Fibroblast of the aortic adventitia (primary cell): ENCODE data around the gene BSDC1. TPM values are rescaled to one million over a fixed set of nuclear protein-coding genes. Genes with fewer than 3 reads are reported as not detected.

ENCODE experiments used
- DNase-seq: peaks from one replicate; pipeline ENCODE4 v3.0.0-alpha.2; 2010; ENCODE audit warnings: low read depth
- H3K4me3 ChIP-seq: 2 replicates; pipeline ENCODE4 v1.5.1; 2011; ENCODE audit warnings: low read depth, mild to moderate bottlenecking, control low read depth, low read length, moderate library complexity
- total RNA-seq: library from RNA; depleted of rRNA; stranded (reverse); fragments of >200 nt; gene quantifications from 2 replicates; pipeline ENCODE4 v1.2.3, GENCODE V29; 2012; ENCODE audit warnings: low replicate concordance
- TF ChIP-seq, protein P1 (sequence below): IDR thresholded peaks from 2 replicates; pipeline ENCODE4 v1.5.1; 2011; ENCODE audit warnings: mild to moderate bottlenecking, low read length, control low read depth, inconsistent platforms; ENCODE audit not compliant: insufficient read depth

BSDC1 gene
- total RNA-seq, 1 donor, result 47.6 TPM

DNA sequence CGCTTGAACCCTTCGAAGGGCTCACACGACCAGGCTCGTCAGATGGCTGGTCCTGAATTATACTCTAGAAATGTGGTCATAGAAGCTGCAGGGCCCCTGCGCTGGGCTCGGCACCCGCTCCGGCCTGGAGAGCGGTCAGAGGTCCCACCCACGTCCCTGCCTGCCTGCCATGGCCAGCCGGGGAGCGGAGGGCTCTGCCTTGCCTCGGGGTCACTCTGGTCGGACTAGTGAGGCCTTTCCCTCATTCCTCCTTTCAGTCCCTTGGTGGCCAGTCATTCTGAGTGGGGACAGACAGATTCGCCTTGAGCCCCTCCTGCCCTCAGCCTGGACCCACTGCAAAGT lies 57.7 kb downstream of the BSDC1 start:
- TF ChIP-seq, protein P1, sequence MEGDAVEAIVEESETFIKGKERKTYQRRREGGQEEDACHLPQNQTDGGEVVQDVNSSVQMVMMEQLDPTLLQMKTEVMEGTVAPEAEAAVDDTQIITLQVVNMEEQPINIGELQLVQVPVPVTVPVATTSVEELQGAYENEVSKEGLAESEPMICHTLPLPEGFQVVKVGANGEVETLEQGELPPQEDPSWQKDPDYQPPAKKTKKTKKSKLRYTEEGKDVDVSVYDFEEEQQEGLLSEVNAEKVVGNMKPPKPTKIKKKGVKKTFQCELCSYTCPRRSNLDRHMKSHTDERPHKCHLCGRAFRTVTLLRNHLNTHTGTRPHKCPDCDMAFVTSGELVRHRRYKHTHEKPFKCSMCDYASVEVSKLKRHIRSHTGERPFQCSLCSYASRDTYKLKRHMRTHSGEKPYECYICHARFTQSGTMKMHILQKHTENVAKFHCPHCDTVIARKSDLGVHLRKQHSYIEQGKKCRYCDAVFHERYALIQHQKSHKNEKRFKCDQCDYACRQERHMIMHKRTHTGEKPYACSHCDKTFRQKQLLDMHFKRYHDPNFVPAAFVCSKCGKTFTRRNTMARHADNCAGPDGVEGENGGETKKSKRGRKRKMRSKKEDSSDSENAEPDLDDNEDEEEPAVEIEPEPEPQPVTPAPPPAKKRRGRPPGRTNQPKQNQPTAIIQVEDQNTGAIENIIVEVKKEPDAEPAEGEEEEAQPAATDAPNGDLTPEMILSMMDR, result no peak
- no peak for DNase-seq
- H3K4me3 ChIP-seq, result no peak overlapping the region

DNA sequence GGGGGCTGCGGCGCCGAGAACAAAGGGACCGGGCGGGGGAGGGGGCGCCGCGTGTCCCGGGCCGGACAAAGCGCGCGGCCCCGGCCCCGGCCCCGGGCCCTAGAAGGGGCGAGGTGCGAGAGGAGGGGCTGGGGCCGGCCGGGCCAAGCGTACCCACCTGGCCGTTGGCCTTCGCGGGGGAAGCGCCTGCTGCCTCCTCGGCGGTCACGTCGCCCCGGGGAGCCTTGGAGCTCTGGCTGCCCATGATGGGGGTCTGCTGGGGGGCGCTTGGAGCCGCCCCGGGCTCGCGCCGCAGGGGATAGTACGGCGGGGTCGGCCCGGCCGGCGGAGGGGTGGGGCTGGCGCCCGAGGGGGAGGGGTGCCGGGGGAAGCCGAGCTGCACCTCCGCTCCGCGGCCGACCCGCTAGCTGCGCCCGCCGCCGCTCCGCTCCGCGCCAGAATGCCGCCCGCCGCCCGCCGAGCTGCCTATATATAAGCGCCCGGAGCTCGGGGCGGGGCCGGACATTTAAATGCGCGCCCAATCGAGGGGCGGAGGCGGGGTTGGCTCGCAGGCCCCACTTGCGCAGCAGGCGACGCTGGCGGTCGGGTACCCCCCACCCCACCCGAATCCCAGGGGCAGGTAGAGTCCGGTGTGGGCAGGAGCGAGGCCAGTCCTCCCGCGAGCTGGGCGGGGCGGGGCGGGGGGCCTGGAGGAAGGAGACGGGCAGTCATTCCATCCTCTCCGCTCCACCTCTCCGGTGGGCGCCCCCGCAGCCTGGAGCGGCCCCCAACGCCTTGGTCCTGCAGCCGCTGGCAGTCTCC lies 58.3 kb downstream of the BSDC1 start, which contains the start of gene MARCKSL1:
Gene MARCKSL1 (minus strand): TSS at position 444 of the 801 bp plus-strand sequence. CDS start 200 bp downstream, at position 244.
- TF ChIP-seq, protein P1, result no peak
- DNase-seq, result peak; percentile 57

DNA sequence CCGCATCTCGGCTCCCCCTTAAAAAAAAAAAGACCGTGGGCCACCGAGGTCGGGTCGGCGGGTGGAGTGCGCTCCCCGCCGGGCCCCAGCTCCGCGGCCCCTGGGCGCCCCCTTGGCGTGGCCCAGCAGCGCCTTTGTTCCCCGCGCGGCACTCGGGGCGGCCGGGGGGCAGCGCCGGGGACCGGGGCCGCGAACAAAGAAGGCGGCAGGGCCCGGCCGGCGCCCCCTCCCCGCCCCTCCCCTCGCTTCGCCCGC lies 58.8 kb downstream of the BSDC1 start:
- DNase-seq, result no peak
- TF ChIP-seq, protein P1, result no peak

More for the DNA sequence above, 58.3 kb downstream of the BSDC1 start, which contains the start of gene MARCKSL1:
- H3K4me3 ChIP-seq, result peak within 1 kb of the TSS; percentile 77

DNA sequence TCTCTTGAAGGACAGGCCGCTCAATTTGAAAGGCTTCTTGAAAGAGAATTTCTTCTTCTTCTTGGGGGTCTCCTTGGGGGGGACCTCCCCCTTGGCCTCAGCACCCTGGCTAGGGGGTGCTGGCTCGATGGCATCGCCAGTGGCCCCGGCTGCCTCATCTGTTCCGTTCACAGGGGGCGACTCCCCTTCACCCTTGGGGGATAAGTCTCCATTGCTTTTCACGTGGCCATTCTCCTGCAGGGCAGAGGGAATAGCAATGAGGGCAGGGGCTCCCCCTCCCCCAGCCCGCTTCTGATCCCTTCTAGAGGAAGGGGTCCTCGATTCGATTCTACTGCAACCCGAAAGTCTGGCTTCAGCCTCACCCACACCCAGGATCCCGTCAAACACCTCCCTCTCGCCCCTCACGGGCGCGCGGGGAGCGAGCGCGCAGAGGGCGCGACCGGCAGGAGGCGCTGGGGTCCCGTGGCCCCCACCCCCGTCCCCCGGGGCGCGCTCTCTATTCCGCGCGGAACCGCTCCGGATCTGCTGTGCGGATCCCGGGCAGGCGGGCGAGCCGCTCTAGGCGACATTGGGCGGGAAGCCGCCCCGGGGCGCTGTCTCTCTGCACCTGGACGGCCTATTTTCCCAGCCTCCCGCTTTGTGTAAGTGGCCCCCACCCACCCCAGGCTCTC lies 59.2 kb downstream of the BSDC1 start:
- peak overlapping the region; percentile 77 for H3K4me3 ChIP-seq
- TF ChIP-seq, protein P1, result peak; percentile 64
- peak; percentile 26 for DNase-seq

More for the DNA sequence above, 58.8 kb downstream of the BSDC1 start:
- H3K4me3 ChIP-seq, result peak overlapping the region; percentile 77

DNA sequence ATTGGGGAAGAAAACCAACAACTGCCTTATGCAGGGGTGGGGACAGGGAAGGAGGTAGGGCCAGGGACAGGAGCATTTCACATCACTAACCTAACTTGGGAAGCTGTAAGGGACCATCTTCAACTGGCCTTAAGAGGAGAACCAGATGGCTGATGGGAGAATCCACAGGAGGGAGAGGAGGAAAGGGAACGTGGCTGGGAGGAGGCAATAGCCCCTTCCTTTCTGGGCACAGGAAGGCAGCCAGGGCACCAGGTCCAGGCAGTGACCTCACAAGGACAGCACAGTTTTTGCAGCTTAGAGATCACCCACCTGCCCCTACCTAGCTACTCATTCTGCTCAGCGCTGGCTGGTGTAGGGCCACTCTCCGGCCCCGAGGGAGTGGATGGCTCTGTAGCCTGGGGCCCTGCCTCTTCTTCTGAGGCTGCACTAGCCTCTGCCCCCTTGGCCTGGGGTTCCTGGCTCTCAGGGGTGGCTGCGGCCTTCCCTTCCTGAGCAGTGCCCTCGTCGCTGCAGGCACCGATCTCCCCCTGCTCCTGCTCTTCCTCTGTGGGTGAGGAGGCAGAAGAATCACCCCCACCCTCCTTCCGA lies 59.9 kb downstream of the BSDC1 start:
- TF ChIP-seq, protein P1, result no peak
- DNase-seq, result no peak
- peak overlapping the region; percentile 77 for H3K4me3 ChIP-seq

DNA sequence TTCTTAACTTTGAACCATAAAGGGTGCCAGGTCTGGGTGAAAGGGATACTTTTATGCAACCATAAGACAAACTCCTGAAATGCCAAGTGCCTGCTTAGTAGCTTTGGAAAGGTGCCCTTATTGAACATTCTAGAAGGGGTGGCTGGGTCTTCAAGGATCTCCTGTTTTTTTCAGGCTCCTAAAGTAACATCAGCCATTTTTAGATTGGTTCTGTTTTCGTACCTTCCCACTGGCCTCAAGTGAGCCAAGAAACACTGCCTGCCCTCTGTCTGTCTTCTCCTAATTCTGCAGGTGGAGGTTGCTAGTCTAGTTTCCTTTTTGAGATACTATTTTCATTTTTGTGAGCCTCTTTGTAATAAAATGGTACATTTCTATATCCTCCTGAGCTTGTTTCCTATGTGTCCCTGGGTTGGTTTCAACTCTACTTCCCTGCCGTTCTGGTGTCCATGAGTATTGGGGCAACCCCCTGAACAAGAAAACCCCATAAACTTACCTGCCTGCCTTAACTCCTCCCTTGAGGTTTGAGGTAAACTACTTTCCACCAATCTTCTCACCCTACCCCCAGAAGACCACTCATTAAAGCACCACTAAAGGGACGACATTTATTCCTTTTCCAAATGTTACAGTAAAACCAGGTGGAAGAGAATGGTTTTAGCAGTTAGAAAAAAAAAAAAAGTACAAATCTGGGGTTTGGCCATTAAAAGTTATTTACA lies 60.8 kb downstream of the BSDC1 start:
- H3K4me3 ChIP-seq, result no peak overlapping the region
- TF ChIP-seq, protein P1, result no peak
- DNase-seq, result no peak
